Measurements from ENCODE around the gene CST3. TPM values are rescaled to one million over a fixed set of nuclear protein-coding genes. Genes with fewer than 3 reads are reported as not detected.

CST3 gene
- total RNA-seq, 2 experiments from 2014 or later: 0.47 to 0.61 TPM

DNA sequence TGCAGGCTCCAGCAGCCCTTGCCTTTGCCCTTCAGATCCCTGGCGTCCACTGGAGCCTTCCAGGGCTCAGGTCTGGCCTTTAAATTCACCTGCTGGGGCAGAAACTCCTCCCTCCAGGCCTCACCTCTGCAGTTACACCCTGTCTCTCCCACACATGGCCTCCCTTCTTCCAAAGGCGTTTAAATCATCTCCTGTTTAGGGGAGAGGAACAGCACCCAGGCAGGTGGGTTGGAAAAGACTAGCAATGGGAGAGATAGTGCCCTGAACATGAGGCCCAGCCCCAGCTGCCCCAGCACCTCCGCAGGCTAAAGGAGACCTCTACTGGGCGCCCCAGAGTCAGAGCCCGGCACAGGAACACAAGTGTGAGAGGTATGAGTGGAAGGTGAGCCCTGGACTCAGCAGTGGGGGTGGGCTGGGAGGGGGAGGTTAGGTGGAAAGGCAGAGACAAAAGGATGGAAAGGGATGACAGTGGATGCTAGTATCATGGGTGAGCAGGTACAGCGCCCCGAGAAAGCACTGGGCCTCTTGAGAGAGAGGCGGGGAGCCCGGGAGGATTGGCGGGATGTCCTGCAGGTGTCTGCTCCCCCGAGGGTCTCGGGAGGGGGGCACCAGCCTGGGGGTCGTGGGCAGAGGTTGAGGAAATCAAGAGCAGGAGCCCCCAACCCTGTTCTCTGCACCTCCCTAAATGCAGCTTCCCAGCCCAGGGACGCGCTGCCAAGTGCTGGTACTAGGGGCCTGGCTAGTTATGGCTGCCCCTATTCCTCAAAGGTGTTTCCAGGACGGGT, 31.7 kb downstream of the CST3 start, which contains the start of gene CST9:
CST9 (minus strand) TSS at position 51 of the 785 bp plus-strand sequence. CDS start 53 bp downstream, outside the sequence.
- peaks cover 8% of the 10 kb centered on the region for H3K4me1 Mint-ChIP-seq
- peaks cover 4% of the 10 kb centered on the region for H3K27me3 Mint-ChIP-seq
- no peaks in the 10 kb centered on the region for H3K36me3 Mint-ChIP-seq
- DNase-seq (no peak), ATAC-seq (no peak)
- H3K9me3 Mint-ChIP-seq (ENCODE audit: low read depth): no peaks in the 10 kb centered on the region
- H3K4me3 Mint-ChIP-seq: no peak within 1 kb of the TSS
- H3K27ac Mint-ChIP-seq: no peak within 1 kb of the TSS
- CTCF ChIA-PET: interaction anchor here (0.6 to 6.4 kb wide), 7 partner anchors 157 to 186 kb away, joined by 3 to 50 read pairs (median 4); partner anchors contain the start of gene CSTL1

DNA sequence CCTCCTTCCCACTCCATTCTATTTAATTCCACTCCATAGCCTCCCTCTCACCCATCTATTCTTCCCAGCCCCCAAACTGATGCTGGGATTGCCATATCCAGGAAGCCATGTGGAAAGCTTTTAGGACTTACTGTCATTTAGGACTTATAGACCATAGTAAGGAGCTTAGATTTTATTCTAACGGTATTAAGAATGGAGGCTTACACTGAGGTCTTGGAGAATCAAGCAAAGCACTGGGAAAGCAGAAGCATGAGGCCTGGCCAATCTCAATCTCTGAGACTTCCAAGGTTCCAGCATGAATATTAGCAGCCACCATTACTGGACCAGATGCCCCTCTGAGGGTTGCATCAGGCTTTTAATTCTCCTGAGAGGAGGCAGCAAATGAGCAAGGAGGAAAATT, 33.4 kb downstream of the CST3 start:
- DNase-seq (no peak), ATAC-seq (no peak)
- Mint-ChIP-seq H3K4me1 (peaks cover 8% of the 10 kb centered on the region), H3K27me3 (peaks cover 2% of the 10 kb centered on the region), H3K9me3 (ENCODE audit: low read depth) (no peaks in the 10 kb centered on the region), H3K36me3 (no peaks in the 10 kb centered on the region), H3K4me3 (no peak overlapping the region), H3K27ac (no peak overlapping the region)
- CTCF ChIA-PET: interaction anchor here (3.2 kb wide), 1 partner anchor 163 kb away, joined by 13 read pairs; no protein-coding TSS in a partner anchor

DNA sequence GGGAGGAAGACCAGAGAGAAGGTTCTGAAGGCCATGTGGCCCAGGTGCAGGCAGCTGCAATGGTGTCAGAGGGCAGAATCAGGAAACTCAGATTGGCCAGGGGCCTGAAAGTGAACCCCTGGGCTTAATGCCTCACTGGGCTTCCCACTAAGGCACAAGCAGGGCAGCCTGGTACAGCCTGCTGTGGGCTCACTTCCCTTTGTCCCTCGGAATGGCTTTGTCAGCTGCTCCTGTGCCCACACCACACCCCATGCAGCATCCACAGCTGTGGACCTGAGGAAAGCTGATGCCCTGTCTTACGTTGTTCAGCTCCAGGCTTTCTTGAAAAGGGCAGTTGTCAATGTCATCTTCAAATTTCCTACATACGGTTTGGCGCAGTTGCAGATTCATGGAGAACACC, 34.4 kb downstream of the CST3 start:
- peaks cover 5% of the 10 kb centered on the region for H3K27me3 Mint-ChIP-seq
- H3K9me3 Mint-ChIP-seq (ENCODE audit: low read depth): no peaks in the 10 kb centered on the region
- DNase-seq (no peak), ATAC-seq (no peak)
- CTCF ChIA-PET: interaction anchor here (1.5 to 3.2 kb wide), 2 partner anchors 162 to 253 kb away, joined by 3 to 13 read pairs; partner anchors contain the start of gene NXT1
- no peaks in the 10 kb centered on the region for H3K36me3 Mint-ChIP-seq
- H3K4me1 Mint-ChIP-seq: peaks cover 8% of the 10 kb centered on the region
- no peak overlapping the region for H3K4me3 Mint-ChIP-seq
- H3K27ac Mint-ChIP-seq: no peak overlapping the region

DNA sequence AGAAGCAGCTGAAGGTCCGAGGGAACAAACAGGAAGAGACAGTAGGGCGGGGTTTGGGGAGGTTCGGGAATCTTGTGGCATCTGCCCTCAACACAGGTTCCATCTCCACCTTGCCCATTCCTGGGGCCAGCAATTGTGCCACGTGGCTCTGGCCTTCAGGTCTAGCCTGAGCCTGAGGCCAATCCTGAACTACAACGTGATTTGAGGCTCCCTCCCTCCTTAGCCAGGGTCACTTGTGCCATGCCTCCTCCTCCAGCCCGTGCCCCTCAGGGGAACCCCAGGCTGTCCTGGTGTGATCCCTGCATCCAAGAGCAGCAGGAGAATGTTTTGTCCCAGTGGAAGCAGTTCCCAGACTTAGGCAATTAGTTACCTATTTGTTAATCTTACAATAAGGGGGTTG, 35.1 kb downstream of the CST3 start:
- Mint-ChIP-seq H3K4me1 (peaks cover 8% of the 10 kb centered on the region), H3K4me3 (no peak overlapping the region), H3K36me3 (no peaks in the 10 kb centered on the region), H3K27ac (no peak overlapping the region), H3K9me3 (ENCODE audit: low read depth) (no peaks in the 10 kb centered on the region), H3K27me3 (peaks cover 10% of the 10 kb centered on the region)
- CTCF ChIA-PET: interaction anchor here (1.5 to 3.2 kb wide), 2 partner anchors 161 to 253 kb away, joined by 3 to 13 read pairs; partner anchors contain the start of gene NXT1
- DNase-seq (no peak), ATAC-seq (no peak)

DNA sequence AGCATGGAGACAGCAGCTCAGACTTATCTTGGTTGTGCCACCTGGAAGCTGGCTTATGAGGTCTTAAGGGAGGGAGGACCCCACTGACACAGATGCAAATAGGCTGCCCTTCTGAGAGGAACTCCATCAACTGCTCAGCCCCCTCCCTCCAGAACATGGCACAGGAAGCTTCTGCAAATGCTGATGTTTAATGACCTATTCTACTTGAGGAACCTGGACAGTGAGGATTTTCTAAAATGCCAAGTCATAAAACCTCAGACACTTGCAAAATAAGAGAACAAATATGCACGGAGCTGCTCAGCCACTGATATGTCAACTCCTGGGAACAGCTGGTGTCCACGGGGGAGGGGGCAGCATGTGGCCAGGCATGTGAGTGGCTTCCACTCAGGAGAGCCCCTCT, 35.5 kb downstream of the CST3 start:
- no peak overlapping the region for H3K27ac Mint-ChIP-seq
- no peaks in the 10 kb centered on the region for H3K36me3 Mint-ChIP-seq
- CTCF ChIA-PET: interaction anchor here (1.5 to 3.2 kb wide), 2 partner anchors 161 to 252 kb away, joined by 3 to 13 read pairs; partner anchors contain the start of gene NXT1
- no peaks in the 10 kb centered on the region for H3K9me3 Mint-ChIP-seq (ENCODE audit: low read depth)
- H3K4me1 Mint-ChIP-seq: peaks cover 7% of the 10 kb centered on the region
- H3K4me3 Mint-ChIP-seq: no peak overlapping the region
- no peak for ATAC-seq
- peaks cover 15% of the 10 kb centered on the region for H3K27me3 Mint-ChIP-seq
- DNase-seq: no peak

DNA sequence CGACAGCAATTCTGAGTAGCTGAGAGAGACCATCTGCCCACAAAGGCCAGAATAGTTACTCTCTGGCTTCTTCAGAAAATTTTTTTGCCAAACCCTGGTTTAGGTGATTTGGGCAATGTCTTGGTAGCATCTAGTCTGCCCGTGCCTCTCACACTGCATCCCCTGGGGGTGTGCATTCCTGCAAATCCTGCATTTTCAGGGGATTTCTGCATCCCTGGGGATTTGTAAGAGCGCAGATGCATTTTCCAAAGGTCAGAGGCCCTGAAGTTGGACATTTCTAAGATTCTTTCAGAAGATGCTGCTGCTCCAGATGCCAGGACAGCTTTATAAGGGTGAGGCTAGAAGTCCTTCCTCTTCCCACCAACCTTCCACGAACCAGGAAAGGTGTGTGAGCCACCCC, 36.0 kb downstream of the CST3 start:
- Mint-ChIP-seq H3K27ac (no peak overlapping the region), H3K9me3 (ENCODE audit: low read depth) (no peaks in the 10 kb centered on the region), H3K4me1 (peaks cover 2% of the 10 kb centered on the region)

DNA sequence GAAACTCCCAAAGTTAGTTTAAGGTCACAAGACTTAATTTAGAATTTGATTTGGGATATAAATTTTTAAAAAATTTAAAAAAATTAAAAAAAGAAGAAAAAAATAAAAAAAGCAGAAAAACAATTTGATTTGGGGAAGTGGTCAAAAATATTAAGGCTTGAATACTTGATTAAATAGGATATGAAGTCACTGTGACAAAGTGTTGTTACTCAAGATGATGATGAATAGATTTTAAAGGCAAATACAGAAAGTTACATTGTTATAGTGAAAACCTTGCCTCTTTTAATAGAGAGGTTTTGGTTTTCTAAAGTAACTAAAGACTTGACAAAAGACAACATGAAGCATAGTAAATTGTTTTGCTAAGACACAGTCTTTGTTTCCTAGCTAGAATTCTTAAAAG, 39.3 kb downstream of the CST3 start:
- H3K27me3 Mint-ChIP-seq: peaks cover 21% of the 10 kb centered on the region
- no peaks in the 10 kb centered on the region for H3K9me3 Mint-ChIP-seq (ENCODE audit: low read depth)
- no peaks in the 10 kb centered on the region for H3K4me1 Mint-ChIP-seq
- no peak for ATAC-seq
- H3K36me3 Mint-ChIP-seq: no peaks in the 10 kb centered on the region
- DNase-seq: no peak
- H3K4me3 Mint-ChIP-seq: no peak overlapping the region
- no peak overlapping the region for H3K27ac Mint-ChIP-seq
- CTCF ChIA-PET: interaction anchor here (2.1 kb wide), 1 partner anchor 157 kb away, joined by 6 read pairs; no protein-coding TSS in a partner anchor

More for the DNA sequence above, 36.0 kb downstream of the CST3 start:
- H3K36me3 Mint-ChIP-seq: no peaks in the 10 kb centered on the region
- CTCF ChIA-PET: interaction anchor here (3.2 kb wide), 1 partner anchor 160 kb away, joined by 13 read pairs; no protein-coding TSS in a partner anchor
- no peak overlapping the region for H3K4me3 Mint-ChIP-seq
- no peak for ATAC-seq
- DNase-seq: no peak
- peaks cover 17% of the 10 kb centered on the region for H3K27me3 Mint-ChIP-seq

DNA sequence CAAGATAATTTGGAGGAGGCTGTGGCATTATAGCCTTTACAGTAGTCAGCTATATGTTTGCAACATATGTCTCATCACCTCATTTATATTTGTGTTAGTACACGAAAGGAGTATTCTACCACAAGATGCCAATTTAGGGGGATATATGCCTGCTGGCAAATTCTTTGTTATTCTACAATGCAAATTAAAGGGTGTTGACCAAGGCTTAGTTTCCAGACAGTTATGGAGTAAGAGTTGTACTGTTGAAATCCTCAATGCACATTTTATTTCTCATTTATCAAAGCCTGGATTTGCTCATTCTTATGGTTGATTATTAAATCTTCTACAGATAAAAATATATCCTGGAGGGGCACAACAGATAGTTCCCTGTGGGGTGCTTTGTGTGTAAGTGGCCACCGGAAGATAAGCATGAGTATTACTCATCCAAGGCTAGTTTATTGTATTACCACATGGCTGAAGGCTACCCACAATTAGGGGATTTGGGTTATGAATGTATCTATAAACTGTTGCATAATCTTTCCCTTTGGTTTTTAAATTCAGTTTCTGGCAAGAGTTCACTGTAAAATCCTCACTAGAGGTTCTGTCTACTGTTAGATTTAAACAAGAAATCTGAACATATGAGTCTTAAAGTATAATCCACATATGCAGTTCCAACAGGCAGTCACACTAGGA, 41.0 kb downstream of the CST3 start:
- H3K4me3 Mint-ChIP-seq: no peak overlapping the region
- H3K9me3 Mint-ChIP-seq (ENCODE audit: low read depth): no peaks in the 10 kb centered on the region
- H3K27ac Mint-ChIP-seq: no peak overlapping the region
- no peaks in the 10 kb centered on the region for H3K4me1 Mint-ChIP-seq
- peaks cover 20% of the 10 kb centered on the region for H3K27me3 Mint-ChIP-seq
- CTCF ChIA-PET: no interaction called here
- ATAC-seq (no peak), DNase-seq (no peak)
- no peaks in the 10 kb centered on the region for H3K36me3 Mint-ChIP-seq

DNA sequence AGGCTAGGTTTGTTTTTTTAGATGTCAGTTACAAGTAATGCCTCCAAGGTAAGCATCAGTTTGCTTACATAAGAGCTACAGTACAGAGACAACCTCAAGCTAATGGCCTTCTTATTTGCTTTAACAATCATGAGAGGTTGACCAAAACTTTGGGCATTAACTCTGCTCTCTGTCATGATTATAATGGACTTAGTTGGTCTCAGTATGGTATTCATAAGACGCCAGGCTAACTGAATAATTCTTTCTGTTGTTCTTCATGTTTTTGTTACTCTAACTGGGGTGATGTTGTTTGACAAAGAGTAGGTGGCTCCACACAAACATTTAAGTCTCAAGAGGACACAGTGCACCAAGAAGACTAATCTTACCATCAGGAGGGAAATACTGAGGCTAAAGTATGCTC, 41.8 kb downstream of the CST3 start:
- H3K4me3 Mint-ChIP-seq: no peak overlapping the region
- ATAC-seq: no peak
- H3K9me3 Mint-ChIP-seq (ENCODE audit: low read depth): no peaks in the 10 kb centered on the region
- CTCF ChIA-PET: no interaction called here
- no peaks in the 10 kb centered on the region for H3K4me1 Mint-ChIP-seq
- H3K36me3 Mint-ChIP-seq: no peaks in the 10 kb centered on the region
- H3K27ac Mint-ChIP-seq: no peak overlapping the region
- no peak for DNase-seq
- H3K27me3 Mint-ChIP-seq: peaks cover 19% of the 10 kb centered on the region

DNA sequence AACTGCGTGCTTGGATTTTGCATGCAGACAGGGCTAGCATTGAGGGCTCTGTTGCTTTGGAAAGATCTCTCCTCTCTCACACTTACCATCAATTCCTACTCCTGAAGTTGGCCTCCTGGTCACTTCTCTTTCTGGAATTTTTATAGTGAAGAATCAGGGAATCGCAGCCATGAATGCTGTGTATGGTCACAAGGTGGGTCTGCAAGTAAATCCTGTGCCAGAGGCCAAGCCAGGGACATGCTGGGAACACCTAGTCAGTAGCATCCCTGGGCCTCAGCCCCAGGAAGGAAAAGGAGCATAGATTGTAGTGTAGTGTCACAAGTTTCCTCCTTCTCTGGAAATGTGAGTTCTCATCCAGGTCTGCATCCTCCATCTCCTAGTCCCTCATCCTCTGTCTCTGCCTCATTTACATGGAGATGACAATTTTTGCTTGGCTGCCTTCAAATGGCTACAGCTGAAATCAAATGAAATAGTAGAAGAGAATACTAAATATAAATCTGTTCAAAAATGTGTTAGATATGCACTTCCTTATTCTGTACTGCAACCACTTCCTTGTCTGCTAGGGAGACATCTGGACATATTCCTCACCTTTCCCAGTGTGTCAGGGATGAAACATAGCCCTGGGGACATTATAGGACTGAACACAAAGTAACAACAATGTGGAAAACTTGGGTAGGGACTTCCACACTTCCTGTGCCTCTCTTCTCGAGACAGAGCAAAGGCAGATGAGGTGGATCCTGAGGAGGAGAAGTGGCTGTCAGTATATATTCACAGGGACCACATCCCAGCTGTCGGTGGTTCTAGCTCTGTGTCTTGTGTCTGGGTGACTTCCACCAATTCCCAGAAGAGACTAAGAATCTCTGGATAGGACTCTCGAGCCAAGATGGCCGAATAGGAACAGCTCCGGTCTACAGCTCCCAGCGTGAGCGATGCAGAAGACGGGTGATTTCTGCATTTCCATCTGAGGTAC, 49.0 kb downstream of the CST3 start:
- H3K9me3 Mint-ChIP-seq (ENCODE audit: low read depth): no peaks in the 10 kb centered on the region
- peaks cover 5% of the 10 kb centered on the region for H3K27me3 Mint-ChIP-seq
- CTCF ChIA-PET: no interaction called here
- no peaks in the 10 kb centered on the region for H3K4me1 Mint-ChIP-seq
- no peaks in the 10 kb centered on the region for H3K36me3 Mint-ChIP-seq
- H3K27ac Mint-ChIP-seq: no peak overlapping the region
- H3K4me3 Mint-ChIP-seq: no peak overlapping the region
- ATAC-seq: no peak
- no peak for DNase-seq

DNA sequence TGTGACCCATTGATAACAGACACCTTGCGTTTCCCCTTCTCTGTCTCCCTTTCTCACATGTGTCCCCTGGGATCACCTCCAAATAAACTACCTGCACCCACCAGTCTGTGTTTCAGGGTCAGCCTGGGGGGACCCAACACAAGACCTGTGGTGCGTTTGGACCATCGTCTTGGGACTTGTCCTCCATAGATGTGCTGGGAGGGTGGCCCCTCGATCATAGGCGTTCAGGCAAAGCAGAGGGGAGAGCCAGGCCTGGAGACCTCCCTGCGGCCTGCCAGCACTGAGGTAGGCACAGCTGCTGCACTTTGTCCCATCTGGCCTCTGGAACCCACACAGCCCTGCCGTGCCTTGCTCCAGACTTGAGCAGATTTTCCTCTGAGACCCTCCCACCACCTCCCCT, 50.1 kb downstream of the CST3 start:
- Mint-ChIP-seq H3K27ac (no peak overlapping the region), H3K9me3 (ENCODE audit: low read depth) (no peaks in the 10 kb centered on the region), H3K4me3 (no peak overlapping the region), H3K36me3 (no peaks in the 10 kb centered on the region), H3K27me3 (peaks cover 7% of the 10 kb centered on the region), H3K4me1 (no peaks in the 10 kb centered on the region)
- CTCF ChIA-PET: no interaction called here
- DNase-seq: peak; percentile 35
- ATAC-seq: no peak

DNA sequence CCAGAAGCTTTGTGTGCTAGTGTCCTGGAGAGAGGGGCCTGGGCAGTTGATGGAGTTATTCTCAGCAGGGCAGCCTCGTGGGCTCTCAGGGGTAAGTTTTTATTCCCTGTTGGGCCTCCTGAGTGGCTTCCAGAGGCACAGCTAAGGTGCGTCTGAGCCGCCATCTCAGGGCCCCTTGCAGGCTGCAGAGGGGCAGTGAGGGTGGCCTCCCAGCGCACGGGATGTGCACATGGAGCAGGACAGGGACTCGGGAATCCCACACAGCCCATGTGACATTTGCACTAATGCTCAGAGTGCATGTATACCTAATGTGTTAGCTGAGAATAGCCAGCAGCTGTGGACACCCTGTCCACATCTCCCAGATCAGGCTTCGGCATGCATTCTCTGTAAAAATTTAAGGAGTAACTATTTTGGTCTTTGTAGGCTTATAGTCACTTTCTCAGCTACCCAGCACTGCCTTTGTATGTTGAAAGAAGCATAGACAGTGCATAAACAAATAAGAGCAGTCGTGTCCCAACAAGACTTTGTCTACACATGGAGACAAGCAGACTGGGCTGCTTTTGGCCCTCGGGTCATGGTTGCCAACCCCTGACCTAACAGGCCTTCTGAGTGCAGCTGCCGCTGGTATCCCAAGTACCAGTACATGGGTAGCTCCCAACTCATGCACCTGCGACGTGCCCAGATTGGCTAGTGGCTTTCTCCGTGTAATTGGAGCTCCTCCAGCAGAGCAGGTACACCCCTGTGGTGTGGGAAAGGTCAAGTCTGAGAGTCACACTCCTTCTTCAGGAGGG, 50.8 kb downstream of the CST3 start:
- Mint-ChIP-seq H3K36me3 (no peaks in the 10 kb centered on the region), H3K27me3 (peaks cover 7% of the 10 kb centered on the region), H3K9me3 (ENCODE audit: low read depth) (no peaks in the 10 kb centered on the region), H3K27ac (no peak overlapping the region), H3K4me1 (no peaks in the 10 kb centered on the region), H3K4me3 (no peak overlapping the region)
- CTCF ChIA-PET: no interaction called here
- DNase-seq: peak; percentile 25
- ATAC-seq: no peak

All from activated CD8-positive, alpha-beta memory T cell treated with anti-CD3 and anti-CD28 coated beads, Interleukin-2, amount 10 ng/mL, durations not matched to agents 7 days and 5 days (primary cell).